Cardiac septum (tissue), 1 donor: ENCODE results near the gene TMPRSS4. TPM values are rescaled to one million over a fixed set of nuclear protein-coding genes. Genes with fewer than 3 reads are reported as not detected.
"Not testable (repeated sequence)": the region's sequence is repeated elsewhere in the genome, so short reads cannot be mapped to it uniquely, and the experiment has no call there.

Experiments
- DNase-seq: peaks from one replicate; pipeline ENCODE4 v3.0.0-alpha.2; 2020; ENCODE audit warnings: low spot score
- intact Hi-C: fragments of 100-400 bp; cut with DNase I; formaldehyde crosslinking; loops from one replicate; pipeline ENCODE4 v1.14.0; 2022
- total RNA-seq: library from RNA; stranded (reverse); fragmentation: NEBNext Ultra II Directional; extraction: Animal tissue kit (Norgen Biotek cat#: 25700); gene quantifications from one replicate; pipeline ENCODE4 v1.2.1, GENCODE V29; 2021
- donor health status: DM: no; HTN: no; CAD: no.

Gene TMPRSS4
- total RNA-seq, 1 donor from 2014 or later: 0.32 TPM

DNA sequence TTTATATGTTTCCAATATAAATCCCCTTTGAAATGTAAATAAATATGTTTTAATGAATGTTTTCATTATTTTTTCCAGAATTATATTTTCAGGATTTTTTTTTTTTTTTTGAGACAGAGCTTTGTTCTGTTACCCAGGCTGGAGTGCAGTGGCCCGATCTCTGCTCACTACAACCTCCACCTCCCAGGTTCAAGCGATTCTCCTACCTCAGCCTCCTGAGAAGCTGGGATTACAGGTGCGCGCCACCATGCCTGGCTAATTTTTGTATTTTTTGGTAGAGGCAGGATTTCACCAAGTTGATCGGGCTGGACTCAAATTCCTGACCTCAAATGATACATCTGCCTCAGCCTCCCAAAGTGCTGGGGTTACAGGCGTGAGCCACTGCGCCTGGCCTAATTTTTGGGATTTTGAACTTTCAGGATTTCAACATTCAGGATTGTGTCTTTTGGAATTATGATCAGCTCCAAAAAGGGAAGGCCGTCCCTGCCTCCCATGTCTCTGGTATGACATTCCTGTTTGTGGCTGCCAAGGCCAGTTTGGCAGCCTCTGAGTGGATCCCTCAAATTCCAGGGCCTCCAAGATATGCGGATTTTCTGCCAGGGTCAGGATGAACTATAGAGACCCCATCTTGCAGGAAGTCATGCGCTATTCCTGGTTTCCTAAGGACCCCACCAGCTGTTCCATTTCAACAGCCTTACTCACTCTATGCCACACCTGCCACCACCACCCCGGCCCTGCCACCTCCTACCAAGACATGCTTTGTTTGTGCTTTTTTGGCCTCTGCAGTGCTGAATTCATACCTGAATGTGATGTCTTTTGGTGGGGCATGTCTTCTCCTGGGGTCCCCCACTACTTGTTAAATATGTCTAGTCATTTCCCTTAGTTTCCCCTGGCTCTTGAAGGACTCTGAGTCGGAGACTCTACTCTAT is 21.9 kb upstream of the TMPRSS4 start:
- intact Hi-C loops: loop anchor here (2.0 to 5.0 kb wide), 3 partner anchors 108 to 238 kb away; no protein-coding TSS in a partner anchor
- peak; percentile 22 for DNase-seq

DNA sequence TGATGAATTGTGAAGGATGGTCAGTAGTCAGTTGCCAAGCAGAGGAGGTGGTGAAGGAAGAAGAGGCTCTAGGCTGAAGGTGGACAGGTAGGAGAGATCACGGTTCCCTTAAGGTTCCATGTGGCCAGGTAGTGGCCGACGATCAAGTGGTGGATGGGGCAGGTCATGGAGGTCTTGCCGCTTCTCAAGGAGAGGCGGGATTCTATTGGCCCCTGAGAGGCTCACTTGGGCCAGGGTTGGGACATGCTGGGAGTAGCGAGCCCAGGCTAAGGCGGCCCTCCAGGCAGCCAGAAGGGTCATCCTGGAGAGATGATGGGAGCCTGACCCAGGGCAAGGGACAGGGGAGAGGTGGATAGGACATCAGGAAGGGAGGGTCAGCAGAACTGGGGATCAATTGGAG is 20.9 kb upstream of the TMPRSS4 start:
- intact Hi-C loops: loop anchor here (2.0 kb wide), 1 partner anchor 211 kb away; no protein-coding TSS in a partner anchor
- DNase-seq: no peak

DNA sequence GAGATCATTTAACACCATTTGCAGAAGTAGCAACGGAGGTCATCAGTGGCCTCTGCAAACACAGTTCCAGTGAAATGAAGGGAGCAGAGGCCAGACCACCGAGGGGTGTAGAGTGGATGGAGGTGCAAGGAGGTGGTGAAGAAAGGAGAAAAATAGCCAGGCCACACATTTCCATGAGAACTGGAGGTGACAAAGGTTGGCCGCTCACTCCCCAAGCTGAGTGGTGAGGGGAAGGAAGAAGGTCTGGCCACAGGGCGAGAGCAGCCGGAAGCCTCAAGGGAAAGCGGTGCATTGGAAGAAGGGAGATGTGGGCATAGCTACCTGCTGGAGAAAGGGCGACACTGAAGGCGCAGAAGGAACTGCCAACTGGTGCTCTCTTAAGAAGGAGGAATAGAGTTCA is 20.1 kb upstream of the TMPRSS4 start:
- intact Hi-C loops: no loop called here
- peak; percentile 47 for DNase-seq

DNA sequence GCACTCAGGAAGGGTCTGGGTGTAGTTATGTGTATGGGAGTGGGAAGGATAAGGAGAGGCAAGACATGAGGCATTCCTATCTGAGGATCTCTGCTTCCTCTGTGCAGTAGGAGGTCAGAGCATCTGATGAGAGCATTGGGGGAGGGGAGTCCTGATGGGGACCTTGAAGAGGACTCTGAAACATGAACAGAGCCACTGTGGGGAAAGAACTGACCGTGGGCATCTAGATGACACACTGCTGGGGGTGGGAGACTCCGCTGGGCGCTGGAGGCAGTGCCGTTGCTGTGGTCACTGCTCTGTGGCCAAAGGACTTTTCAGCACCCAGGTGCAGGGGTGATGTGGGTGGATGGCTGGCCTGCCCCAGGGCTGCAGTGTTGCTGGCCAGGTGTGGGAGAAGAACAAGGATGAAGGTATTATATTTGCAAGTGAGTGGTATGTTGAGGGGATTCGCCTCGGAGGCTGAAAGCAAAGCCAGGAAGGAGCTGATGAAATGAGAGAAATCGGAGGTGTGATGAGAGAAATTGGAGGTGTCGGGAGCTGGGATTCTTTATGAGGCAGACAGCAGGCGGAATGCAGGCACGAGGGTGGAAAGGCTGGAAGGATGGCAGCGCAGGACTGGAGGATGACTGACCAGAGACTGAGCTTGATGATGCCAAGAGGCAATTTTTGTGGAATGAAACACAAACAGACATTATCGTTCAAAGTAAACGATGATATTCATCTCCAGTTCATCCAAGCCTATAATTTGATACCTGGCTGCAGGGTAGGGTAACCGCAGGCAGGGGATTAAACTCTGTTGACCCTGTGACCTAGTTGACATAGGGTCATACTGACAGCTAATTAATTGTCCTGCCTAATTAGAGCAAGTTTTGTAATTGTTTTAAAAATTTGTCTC is 19.4 kb upstream of the TMPRSS4 start:
- peak; percentile 29 for DNase-seq
- intact Hi-C loops: no loop called here

DNA sequence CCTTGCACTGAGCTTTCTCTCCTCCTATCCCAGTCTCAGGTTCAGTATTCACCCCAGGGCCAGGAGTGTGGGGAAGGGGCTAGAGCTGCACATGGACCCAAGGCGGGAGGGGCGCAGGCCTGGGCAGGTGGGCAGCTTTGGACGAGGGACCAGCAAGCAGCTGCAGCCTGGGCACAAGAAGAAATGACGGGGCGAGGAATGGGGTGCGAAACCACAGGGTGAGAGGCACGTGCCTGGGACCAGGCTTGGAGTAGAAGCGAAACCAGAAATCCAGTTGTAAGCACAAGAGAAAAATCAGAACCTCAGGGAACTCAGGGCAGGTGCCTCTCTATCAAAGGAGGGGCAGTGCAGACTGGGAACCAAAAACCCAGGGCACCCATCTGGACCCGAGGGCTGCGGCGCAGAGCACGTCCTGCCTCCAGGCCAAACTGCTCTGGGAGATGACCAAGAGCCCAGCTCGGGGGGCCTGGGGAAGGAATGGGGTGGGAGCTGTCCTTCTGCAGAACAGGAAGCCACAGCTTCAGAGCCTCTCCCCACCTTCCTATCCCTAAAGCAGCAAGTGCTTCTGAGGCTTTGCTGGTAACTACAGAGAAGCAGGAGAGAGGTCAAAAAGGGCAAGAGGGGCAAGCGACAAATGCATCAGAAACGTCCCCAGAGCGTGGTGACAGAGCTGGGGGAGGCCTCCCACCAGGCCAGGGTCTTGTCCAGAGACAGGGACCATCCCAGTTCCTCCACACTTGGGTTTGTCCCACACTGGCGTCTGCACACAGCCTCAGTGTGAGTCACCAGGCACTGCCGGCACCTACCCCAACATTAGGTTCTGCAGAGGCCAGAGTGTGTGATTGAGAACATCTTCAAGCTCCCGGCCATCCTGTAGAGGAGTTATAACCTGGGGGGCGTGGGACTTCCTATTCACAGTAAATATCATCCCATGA is 18.3 kb upstream of the TMPRSS4 start:
- peak; percentile 57 for DNase-seq
- intact Hi-C loops: no loop called here

DNA sequence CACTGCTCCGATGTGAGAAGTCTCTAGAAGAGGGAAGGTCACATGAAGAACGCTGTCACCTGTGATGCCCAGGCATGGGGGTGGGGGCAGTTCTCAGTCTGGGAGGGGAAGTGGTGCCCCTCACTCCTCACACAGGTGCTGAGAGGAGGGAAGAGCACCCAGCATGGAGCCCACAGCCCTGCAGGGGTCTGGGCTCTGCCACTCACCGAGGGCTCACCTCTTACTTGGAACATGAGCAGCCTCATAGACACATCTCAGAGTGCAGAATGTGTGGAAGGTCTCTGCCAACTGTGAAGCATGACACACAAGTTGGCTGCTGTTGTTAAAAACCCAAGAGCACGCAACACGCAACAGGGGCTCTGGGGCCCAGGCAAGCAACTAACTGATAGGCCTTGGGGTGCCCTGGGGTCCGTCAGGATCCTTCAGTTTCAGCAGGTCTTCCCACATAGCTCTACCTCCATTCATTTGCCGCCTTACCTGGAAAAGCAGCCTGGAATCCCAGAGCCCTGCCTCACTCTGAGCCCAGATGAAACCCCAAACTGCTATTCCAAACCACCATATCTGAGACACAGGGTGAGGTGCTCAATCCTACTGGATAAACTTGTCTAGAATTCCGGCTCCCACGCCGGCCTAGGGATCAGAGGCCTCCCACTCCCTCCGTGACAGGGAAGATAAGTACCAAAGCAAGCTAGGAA is 17.5 kb upstream of the TMPRSS4 start:
- peak; percentile 63 for DNase-seq
- intact Hi-C loops: no loop called here

DNA sequence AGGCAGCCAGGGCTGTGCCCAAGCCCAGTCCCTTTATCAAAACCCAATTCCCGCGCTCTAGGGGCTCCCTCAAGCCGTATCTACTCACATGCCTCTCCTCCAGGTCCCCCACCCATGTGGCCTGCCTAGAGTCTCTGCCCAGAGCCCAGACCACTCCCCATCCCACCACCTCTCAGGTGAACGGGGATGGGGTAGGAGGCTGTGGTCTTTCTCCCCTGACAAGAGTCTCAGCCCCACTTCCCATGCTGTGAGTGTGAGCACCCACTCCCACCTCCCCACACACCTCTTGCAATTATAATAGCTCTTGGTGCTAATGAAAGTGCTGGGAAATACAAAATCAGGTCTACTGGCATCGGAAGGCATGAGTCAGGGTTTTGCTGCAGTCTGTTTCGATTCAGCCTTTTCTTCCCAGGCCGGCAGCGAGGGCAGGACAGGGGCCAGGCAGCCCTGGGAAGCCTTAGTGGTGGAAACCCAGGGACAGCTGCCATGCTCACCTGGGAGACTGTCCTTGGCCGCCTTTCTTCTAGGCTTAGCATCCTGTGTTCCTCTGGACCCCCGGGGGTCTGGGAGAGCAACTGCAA is 16.7 kb upstream of the TMPRSS4 start:
- peak; percentile 61 for DNase-seq
- intact Hi-C loops: no loop called here

DNA sequence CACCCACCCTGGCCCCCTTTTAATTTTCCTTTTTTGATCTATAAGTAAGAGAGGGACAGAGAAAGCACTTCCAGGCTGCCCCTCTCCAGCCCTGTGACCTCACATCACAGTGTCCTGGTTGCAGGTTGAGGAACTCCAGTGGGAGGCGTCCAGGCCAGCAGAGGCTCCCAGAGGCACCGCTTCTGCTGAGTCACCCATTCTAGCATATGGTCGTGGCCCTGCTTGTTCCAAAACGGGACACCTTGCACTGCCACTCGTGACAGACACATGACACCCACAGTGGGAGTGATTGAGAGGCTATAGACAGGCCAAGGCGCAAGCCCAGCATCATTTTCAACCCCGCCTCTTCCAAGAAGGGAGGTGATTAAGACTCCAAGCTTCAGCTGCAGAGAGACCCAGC is 16.0 kb upstream of the TMPRSS4 start:
- intact Hi-C loops: no loop called here
- peak; percentile 73 for DNase-seq

DNA sequence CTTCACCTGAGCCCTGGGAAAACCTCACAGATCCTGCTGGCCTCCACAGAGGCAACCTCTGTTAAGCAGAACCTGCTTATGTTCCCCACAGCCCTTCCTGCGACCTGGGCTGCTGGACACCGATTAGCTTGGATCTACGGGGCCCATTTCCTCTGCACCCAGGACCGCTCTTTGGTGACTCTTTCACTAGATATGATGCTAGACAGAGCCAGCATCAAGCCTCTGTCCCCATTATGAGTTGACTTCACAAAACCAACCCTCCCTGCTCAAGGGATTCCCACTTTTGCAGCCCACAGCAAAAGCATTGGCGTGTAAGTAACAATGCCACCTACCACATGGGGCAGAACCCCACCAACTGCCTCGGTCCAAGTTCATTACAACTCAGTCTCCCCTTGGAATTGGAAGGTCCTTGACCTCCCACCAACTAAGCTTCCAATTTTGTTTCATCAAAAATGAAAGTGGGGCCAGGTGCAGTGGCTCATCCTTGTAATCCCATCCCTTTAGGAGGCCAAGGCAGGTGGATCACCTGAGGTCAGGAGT is 15.2 kb upstream of the TMPRSS4 start:
- intact Hi-C loops: no loop called here
- peak; percentile 62 for DNase-seq

DNA sequence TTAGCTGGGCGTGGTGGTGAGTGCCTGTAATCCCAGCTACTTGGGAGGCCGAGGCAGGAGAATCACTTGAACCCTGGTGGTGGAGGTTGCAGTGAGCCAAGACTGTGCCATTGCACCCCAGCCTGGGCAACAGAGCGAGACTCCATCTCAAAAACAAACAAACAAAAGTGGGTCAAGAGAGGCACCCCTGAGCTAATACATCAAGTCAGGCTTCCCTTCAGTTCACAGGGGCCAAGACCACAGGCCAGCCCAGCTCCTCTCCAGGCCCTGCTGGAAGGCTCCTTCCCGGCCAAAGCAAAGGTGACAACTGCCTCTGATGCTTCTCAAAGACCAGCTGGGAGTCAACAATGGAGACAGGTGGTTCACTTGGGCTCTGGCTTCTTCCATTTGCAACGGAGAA is 14.7 kb upstream of the TMPRSS4 start:
- peak; percentile 54 for DNase-seq
- intact Hi-C loops: not testable (repeated sequence)

DNA sequence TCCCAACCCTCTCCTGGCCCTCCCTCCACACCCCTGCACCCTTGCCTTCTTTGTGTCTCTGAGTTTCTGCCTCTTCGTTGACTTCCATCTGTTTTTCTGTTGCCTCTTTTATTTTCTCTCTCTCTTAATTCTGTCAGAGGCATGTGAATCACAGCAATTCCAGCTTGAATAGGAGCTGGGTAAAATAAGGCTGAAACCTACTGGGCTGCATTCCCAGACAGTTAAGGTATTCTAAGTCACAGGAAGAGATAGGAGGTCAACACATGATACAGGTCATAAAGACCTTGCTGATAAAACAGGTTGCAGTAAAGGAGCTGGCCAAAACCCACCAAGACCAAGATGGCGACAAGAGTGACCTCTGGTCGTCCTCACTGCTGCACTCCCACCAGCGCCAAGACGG is 14.2 kb upstream of the TMPRSS4 start:
- DNase-seq: peak; percentile 14
- intact Hi-C loops: not testable (repeated sequence)

DNA sequence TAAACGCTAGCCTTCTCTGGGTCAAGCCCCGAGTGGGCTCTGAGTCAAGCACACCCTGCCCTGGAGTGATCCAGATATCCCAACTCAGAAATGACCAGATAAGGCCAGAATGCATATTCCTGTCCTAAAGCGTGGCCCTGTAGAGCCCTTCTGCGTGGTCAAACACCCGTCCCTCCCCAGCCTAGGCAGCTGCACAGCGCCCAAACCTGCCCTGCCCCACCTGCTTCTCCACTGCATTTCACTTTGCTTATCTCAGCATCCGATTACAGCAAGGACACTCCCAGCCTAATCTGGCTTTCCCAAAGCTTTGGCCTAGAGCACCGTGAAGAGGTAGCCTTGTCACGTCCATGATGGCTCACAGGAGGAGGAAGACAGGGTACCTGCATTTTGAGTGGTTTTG is 11.9 kb upstream of the TMPRSS4 start:
- intact Hi-C loops: no loop called here
- DNase-seq: peak; percentile 9

DNA sequence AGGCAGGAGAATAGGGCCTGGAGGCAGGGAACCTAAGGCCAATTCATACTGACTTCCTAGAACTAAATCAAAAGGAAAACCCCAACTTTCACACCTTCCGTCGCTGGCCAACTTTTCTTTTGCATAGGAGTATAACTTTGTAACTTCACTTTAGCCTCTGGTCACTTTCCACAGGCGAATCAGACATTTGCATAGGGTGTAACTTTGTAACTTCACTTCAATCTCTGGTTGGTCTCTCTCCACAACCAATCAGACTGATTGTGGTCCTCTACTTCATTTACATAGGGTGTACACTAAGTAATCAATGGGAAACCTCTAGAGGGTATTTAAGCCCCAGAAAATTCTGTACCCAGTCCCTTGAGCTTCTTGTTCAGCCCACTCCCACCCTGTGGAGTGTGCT is 11.5 kb upstream of the TMPRSS4 start:
- no peak for DNase-seq

DNA sequence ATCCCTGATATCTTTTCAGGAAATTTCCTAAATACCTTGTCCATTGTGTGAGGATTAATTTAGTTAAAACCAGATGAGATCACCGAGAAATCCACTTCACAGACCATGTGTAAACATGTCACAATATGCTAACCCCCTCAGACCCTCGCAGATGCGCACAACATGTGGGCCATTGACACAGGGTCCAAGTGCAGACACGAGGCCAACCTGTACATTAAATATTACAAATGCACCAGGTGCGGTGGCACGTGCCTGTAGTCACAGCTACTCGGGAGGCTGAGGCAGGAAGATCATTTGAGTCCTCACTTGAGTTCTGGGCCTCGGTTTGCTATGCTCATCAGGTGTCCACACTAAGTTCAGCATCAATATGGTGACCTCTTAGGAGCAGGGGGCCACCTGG is 9.9 kb upstream of the TMPRSS4 start:
- intact Hi-C loops: no loop called here
- DNase-seq: no peak

More for the DNA sequence above, 11.5 kb upstream of the TMPRSS4 start:
- intact Hi-C loops: no loop called here

DNA sequence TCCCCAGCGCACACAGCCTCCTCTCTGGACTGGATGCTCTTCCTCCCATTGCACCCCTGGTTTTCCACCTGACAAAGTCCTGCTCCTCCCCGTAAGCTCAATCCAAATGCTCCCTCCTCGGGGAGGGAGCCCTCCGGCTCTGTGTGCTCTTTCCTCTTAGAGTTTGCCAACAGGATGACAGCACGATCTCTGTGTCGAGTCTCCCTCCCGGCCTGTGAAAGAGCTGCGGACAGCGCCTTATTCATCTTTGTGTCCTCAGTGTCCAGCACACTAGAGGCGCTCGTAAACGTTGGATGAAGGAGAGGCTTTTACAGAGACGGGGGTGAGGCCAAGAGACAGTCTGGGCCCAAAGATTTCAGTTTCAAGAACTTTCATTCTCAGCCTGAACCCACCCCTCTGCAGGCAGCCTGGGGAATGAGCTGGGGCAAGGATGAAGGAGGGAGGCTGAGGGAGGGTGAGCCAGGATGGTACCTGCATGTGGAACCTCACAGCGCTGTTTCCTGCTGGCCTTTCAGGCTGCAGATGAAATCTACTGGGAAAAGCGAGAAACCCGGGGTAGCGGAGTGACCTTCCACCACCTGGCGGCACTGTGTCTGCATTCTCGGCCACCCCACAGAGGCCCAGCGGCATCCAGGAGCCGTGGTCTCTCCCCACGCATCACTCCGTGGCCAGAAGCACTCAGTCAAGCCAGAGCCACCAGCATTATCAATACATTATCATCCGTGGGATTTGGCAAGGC is 8.5 kb upstream of the TMPRSS4 start:
- DNase-seq: no peak
- intact Hi-C loops: no loop called here

DNA sequence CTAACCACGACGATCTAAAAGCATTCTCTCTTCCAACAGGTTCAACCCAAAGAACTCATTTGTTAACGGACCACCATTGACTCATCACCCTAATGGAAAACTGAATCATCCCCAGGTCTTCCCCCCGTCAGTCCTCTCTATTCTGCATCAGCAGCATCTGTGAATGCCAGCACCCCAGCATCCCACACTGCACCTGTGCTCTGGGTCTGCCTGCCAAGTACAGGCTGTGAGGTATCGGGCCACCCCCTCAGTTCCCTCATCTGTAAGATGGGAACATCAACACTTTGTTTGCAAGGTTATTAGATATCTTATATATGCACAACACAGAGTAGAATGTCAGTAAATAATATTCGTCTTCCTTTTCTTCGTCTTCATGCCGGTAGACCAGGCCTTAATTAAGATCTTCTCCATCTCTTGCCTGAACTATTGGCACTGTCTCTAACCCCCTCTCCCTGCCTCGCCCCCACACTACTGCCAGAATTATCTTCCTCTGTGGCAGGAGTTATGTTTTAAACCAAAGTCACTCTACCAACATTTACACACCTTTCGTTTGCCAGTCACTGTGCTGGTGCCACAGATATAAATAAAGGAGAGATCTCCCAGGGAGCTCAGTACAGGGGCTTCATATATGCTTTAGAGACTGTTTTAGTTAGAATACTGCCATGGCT is 7.8 kb upstream of the TMPRSS4 start:
- DNase-seq: no peak
- intact Hi-C loops: no loop called here
